Measurements from ENCODE around the gene LOXL1. TPM values are rescaled to one million over a fixed set of nuclear protein-coding genes. Genes with fewer than 3 reads are reported as not detected.

LOXL1 gene
- total RNA-seq, 1 donor from 2014 or later, result 260 TPM

DNA sequence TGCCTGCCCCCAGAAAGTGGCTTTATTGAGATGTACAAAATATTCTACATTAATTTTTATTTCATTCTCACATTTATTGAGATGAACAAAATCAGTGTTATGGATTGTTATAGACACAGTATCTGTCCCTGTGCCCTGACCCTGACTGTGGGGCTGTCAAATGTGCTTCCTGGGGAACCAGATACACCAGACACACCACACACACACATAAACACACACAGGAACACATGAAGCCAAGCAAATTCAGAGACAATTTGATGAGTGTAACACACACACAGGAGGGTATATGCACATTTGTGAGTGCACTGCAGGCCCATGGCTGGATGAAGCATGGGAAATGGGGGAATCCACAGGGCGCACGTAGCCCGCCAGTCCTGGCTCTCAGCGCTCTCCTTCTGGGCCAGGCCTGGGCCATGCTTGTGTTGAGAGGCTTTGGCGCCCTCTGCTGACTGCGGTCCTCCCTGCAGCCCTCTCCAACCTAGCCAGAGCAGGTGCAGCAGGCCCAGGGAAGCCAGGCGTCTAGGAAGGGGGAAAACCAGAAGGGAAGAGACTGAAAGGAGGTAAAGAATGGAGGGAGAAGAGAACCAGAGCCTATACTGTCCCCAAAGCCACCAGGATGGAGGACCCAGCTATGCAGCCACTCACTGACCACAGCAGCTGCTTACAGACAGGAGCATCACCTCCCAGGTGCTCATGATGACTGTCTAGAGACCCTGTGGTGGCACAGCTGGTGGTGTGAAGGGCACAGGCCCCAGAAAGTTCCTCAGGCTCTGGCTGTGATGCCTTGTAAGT lies 18.0 kb upstream of the LOXL1 start:
- DNase-seq (ENCODE audit: low spot score in 2 of 2), result peak in 1 of 2 donors; percentile 90
- TF ChIP-seq, protein P1, sequence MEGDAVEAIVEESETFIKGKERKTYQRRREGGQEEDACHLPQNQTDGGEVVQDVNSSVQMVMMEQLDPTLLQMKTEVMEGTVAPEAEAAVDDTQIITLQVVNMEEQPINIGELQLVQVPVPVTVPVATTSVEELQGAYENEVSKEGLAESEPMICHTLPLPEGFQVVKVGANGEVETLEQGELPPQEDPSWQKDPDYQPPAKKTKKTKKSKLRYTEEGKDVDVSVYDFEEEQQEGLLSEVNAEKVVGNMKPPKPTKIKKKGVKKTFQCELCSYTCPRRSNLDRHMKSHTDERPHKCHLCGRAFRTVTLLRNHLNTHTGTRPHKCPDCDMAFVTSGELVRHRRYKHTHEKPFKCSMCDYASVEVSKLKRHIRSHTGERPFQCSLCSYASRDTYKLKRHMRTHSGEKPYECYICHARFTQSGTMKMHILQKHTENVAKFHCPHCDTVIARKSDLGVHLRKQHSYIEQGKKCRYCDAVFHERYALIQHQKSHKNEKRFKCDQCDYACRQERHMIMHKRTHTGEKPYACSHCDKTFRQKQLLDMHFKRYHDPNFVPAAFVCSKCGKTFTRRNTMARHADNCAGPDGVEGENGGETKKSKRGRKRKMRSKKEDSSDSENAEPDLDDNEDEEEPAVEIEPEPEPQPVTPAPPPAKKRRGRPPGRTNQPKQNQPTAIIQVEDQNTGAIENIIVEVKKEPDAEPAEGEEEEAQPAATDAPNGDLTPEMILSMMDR (IDR thresholded peaks at IDR 0.05), result peak; percentile 86 to 95 (median 92)
- Histone ChIP-seq H3K27me3 (no peaks in the 10 kb centered on the region), H3K4me3 (no peak overlapping the region), H3K4me1 (no peaks in the 10 kb centered on the region), H3K9me3 (no peaks in the 10 kb centered on the region), H3K27ac (no peak overlapping the region), H3K36me3 (peaks cover 0 to 6% of the 10 kb centered on the region in 2 donors)
- intact Hi-C loops (cut with DNase I), result loop anchor here (1.0 to 10.0 kb wide), 3 partner anchors 11 to 57 kb away; no protein-coding TSS in a partner anchor

DNA sequence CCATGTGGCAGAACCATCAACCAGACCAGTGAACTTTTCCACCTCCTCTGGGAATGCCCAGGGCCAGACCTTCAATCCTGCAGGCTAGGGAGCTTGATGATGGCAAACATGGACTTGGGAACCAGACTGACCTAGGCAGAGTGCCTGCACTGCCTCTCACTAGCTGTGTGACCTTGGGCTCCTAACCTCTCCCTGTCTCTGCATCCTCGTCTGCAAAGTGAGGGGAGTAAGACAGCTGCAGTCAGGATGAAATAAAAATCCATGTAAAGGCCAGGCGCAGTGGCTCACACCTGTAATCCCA lies 17.5 kb upstream of the LOXL1 start:
- Histone ChIP-seq H3K27me3 (no peaks in the 10 kb centered on the region), H3K4me1 (no peaks in the 10 kb centered on the region), H3K4me3 (no peak overlapping the region), H3K36me3 (peaks cover 0 to 6% of the 10 kb centered on the region in 2 donors), H3K9me3 (no peaks in the 10 kb centered on the region), H3K27ac (no peak overlapping the region)
- intact Hi-C loops (cut with DNase I), result loop anchor here (1.0 to 10.0 kb wide), 3 partner anchors 11 to 56 kb away; no protein-coding TSS in a partner anchor
- TF ChIP-seq, protein P1 (IDR thresholded peaks at IDR 0.05), result no peak
- DNase-seq (ENCODE audit: low spot score in 2 of 2), result no peak

- H3K27me3 ChIP-seq, result no peaks in the 10 kb centered on the region
- TF ChIP-seq, protein P1 (IDR thresholded peaks at IDR 0.05), result no peak
- DNase-seq (ENCODE audit: low spot score in 2 of 2), result no peak
- no peak overlapping the region for H3K4me3 ChIP-seq
- no peaks in the 10 kb centered on the region for H3K9me3 ChIP-seq
- no peaks in the 10 kb centered on the region for H3K4me1 ChIP-seq
- H3K36me3 ChIP-seq, result peaks cover 0 to 6% of the 10 kb centered on the region in 2 donors
- no peak overlapping the region for H3K27ac ChIP-seq
- intact Hi-C loops (cut with DNase I), result loop anchor here (10.0 kb wide), 1 partner anchor 55 kb away; no protein-coding TSS in a partner anchor
Measured at GRCh38 chr15:73909651-73910050, 16.6 kb upstream of the LOXL1 start.

DNA sequence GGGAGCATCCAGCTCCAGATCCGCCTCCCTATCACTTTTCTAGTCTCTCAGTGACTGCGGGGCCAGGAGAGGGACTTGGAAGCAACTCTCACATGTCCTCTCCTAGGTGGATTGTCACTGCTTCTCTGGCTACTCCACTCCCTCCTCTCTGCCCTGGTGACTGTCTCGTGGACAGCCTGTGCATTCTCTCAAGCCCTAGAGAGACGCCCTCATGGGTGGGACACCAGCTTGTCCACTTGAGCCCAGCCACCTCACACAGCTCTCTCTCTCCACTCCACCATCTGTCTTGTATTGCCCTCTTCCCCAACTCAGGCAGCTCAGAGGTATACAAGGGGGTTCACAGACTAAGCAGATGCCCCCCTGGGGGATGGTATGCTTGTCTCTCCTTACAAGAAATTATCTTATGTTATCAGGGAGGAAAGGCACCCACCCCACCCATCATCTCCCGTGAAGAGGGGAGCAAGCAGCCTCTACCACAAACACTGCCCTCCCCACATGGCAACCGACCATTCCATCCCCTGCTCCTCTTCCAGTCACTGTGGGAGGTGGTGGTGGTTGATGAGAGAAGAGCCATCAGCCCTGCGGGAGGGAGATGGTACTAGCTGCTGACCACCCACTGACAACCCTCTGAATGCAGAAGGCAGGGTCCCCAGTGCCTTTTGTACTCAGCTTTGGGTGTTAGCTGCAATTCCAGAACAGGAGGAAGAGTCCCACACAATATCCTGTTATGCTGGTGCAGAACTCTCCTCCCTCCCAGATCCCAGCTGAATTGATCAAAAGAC lies 15.5 kb upstream of the LOXL1 start:
- DNase-seq (ENCODE audit: low spot score in 2 of 2), result no peak
- TF ChIP-seq, protein P1 (IDR thresholded peaks at IDR 0.05), result no peak
- Histone ChIP-seq H3K36me3 (peaks cover 0 to 6% of the 10 kb centered on the region in 2 donors), H3K27me3 (no peaks in the 10 kb centered on the region), H3K4me3 (no peak overlapping the region), H3K9me3 (no peaks in the 10 kb centered on the region), H3K4me1 (no peaks in the 10 kb centered on the region), H3K27ac (no peak overlapping the region)
- intact Hi-C loops (cut with DNase I), result no loop called here

DNA sequence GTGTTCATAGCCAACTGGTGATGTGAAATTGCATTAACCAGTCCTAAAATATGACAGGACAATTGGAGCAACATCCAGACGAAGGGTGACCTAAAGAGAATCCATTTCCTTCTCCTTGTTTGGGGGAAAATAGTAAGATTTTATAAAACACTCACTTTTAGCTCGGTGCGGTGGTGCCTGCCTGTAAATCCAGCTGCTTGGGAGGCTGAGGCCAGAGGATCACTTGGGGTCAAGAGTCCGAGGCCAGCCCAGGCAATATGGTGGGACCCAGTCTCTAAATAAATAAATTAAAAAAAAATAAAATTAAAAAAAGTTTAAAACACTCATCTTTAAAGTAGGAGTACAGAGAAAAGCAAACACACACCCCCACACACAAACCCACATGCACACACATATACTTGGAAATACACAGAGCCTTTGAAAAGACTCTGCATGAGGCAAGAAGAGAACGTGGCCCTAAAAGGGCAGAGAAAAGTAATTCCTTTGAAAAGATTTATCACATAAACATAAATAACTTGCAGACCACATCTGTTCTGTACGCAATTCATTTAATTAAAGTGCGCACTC lies 14.1 kb upstream of the LOXL1 start:
- no peak for DNase-seq (ENCODE audit: low spot score in 2 of 2)
- no peaks in the 10 kb centered on the region for H3K27me3 ChIP-seq
- peaks cover 0 to 11% of the 10 kb centered on the region in 2 donors for H3K36me3 ChIP-seq
- H3K4me3 ChIP-seq, result no peak overlapping the region
- H3K4me1 ChIP-seq, result no peaks in the 10 kb centered on the region
- H3K27ac ChIP-seq, result no peak overlapping the region
- H3K9me3 ChIP-seq, result no peaks in the 10 kb centered on the region
- TF ChIP-seq, protein P1 (IDR thresholded peaks at IDR 0.05), result no peak
- intact Hi-C loops (cut with DNase I), result no loop called here

Data from ascending aorta (tissue), 2 donors.